ENCODE measurements around the gene SMAD2.

Gene SMAD2

DNA sequence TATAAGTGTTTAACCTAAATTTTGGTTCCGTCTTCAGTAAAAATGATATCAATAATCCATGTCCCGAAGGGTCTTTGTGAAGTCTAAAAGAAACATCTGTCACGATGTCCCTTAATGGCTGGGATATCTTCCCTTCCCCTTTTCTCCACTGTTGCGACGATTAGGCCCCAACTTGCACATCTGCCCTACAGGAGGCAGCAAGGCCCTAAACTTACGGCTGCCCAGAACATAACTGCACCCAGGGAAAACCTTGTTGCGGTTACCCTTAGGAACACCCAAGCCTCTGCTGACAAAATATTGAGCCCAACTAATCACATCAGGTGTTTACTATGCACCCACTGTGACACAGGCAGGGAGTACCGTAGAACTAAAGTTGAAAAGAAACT, 1.3 kb upstream of the SMAD2 start:
- peak; percentile 26 for DNase-seq

DNA sequence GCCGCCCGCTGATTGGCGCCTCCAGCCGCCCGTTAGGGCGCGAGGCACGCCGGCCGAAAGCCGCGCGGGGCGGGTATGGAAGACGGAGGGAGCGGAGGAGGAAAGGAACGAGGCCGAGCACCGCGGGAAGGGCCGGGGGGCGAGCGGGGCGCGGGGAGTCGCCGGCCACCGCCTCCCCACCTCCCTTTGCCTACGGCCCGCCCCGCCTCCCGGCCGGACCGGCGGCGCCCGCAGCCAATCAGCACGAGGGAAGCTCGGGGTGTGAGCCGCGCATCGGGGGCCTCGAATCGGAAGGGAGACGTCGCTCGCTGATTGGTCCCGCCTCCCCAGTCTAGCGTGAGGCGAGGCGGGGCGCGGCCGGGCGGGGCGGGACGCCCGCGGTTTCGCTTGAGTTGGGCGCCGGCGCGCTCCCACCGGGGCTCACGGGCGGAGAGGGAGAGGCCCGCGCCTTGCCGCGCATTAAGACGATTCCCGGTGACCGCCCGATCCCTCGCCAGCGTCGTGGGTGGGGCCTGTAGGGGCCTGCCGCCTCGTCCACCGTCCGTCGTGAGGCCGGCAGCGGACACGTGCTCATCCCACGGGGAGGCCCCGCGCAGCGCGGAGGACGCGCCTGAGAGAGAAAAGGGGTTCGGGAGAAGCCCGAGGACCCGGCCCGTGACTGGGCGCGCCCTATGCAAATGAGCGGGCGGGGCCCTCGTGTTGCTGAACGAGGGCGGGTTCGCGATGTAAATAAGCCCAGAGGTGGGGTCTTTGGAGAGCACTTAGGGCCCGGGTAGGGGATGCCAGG, 665 bp upstream of the SMAD2 start:
- DNase-seq: peak; percentile 93

DNA sequence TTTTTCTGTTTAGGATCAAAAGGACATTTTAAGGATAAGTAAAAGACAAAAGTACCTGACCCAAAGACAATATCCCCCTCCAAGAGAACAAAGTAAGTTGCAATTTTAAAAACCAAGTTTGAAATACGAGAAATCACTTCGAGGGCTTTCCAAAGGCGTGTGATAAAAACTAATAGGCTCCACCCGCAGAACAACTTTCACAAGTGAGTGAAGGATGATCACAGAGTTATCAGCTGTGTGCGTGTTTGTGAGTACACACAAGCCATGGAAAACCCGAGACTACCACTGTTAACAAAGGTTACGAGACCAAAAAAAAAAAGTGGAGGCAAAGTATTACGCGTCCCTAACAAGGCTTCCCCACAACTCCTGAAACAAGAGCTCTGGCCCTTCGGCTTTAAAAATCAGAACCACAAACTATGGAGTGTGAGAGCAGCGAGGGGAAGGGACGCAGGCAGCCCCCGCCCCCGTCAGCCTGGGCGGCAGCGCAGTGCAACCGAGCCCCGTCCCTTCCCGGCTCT, 719 bp downstream of the SMAD2 start:
- no peak for DNase-seq

DNA sequence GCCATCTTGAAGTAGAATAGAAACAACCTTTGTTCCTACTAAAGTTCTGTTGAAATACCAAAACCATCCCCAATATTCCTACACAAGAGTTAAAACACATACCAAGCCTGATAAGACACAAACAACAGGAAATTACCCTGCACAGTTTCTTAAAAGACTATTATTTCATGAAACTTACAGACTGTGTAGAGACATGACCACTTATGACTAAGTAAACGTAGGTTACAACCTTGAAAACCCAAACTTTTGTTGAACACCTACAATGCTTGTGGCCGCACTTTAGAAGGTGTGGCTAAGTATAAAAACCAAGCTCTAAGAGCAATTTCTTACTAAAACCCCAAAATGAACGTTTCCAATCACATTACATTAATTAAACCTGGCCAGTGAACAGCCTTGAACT, 2.0 kb downstream of the SMAD2 start:
- no peak for DNase-seq

DNA sequence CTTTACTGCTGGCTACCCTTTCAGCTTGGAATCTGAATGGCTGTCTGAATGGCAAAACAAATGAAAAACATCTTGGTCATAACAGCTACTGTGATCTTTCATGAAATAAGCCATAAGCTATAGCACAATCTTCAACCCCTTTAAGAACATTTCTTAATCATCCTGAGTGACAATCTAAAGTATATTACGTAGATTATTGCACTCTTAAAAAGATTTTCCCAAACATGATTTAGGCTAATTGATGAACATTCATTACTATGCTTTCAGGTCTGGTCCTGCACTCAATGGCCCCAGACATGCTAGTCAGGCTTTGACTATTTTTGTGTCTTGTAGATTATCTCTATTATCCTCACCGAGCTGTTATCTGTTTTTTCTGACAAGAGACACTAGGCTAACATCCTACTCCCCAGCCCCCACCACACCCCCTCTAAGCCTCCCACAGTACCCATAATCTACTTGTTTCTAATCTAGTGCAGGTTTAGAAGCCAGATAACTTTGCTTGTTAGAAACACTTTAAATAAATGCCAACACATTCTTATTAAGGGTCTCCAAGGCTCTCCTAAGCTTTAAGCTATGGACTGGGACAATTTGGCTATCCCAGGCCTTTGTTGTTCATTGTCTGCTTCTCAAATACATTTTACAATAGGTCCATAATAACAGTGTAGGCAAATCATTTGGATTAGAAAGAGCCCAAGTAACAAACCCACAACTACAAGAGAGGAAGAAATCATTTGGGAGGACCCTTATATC, 4.2 kb downstream of the SMAD2 start:
- DNase-seq: no peak

DNA sequence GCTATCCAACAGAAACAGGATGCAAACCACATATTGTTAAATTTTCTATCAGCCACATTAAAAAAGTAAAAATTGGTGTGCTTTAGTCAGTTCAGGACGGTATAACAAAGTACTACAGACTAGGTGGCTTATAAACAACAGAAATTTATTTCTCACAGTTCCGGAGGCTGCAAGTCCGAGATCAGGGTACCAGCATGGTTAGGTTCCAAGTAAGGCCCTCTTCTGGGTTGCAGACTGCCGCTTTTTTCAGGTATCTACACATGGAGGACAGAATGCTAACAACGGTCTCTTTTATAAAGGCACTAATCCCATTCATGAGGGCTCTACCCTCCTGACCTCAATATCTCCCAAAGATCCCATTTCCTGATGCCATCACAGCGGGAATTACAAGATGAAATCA, 10.5 kb downstream of the SMAD2 start:
- no peak for DNase-seq

DNA sequence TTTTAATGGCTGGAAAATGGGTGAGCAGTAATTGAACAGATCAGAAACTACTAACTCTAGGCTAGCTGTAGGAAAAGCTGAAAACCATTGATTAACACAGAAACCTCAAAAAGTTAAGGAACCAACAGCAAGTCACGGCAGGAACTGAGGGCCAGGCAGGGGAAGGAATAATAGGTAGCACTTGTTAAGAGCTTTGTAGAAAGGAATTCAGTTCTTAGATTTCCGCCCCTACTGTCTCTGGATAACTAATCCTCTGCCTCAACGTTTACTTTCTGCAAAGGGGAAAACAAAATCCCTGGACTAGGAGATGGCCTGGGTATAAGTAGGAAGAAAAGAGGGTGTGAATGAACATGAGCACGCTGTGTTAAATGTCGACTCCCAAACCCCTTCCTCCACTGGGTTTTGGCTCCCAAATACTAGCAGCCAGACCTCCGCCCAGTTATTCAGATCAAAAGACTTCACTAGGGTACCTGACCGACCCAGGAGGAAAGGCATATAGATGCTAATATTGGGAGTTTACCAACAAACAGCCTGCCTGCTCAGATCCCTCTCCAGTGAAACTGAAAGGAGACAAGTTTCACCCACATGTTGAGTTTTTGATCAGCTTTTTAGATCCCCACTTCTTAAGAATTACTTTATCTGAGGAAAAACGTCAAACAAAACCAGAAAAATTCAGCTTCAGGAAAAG, 12.4 kb downstream of the SMAD2 start:
- DNase-seq: no peak

DNA sequence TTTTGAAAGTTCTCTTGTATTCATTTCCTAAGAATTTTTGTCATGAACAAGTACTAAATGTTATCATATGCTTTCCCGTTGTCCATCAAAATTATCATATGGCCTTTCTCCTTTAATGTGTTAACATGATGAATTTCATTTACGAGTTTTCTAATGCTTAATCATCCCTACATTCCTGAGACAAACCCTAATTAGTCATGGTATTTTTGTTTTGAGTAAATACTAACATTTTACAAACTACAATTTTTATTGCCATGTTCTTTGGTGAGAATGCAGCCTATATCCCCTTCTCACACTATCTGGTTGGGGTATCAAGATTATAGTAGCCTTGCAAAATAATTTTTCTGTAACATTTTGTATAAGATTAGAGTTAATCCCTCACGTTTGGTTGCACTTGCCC, 14.5 kb downstream of the SMAD2 start:
- no peak for DNase-seq

DNA sequence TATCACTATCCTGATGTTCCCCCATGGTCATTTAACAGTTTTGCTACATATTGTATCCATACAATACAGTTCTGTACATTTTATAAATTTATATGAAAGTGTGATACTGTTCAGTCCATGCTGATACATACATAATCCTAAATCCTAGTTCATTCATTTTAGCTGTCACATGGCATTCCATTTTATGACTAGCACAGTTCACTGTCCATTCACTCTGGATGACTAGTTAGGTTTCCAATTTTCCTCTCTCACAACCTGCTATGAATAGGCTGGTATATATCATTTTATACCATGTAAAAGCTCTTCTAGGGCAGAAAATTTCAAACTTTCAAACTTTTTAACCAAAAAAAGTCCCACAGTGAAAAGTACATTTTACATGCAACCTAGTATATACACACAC, 15.2 kb downstream of the SMAD2 start:
- no peak for DNase-seq

DNA sequence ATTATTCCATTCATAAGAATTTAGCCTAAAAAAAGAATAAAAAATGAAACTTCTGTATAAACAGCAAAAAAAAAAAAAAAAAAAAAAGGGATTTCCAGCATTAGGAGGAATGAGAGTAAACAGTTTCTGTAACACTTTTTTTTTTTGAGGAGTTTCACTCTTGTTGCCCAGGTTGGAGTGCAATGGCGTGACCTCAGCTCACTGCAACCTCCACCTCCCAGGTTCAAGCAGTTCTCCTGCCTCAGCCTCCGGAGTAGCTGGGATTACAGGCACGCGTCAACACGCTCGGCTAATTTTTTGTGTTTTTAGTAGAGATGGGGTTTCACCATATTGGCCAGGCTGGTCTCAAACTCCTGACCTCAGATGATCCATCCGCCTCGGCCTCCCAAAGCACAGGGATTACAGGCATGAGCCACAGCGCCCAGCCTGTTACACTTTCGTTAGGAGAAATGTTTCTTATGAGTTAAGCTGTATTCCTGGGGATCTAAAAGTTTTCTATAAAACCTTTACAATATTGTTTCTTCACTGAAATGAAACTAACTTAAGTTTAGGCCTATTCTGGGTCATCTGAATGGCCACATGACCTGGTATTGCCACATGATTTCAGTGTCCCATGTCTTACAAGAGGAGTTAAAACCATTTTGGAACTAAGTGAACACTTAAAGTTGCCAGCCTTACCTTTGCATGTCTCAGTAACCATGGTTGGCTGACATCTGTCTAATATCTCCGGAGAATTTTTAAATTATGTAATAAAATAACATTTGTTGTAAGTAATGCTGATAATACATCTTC, 17.5 kb downstream of the SMAD2 start:
- no peak for DNase-seq

DNA sequence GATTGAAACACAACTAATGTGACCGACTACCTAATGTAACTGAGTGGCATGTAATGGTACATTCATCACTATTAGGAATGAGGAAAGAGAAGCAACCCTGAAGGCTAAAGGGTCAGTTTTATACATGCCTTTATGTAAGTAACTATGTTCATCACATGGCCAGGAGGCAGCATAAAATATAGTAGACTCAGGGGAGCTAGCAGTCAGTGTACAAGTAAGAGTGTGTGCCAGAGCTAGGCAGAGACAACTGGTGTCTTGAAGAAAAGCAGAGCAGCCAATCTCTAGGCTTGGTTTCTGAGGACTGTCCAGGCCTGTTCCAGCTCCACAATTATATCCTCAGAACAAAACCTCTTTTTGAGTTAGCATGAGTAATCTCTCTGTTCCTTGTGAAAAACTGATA, 18.1 kb downstream of the SMAD2 start:
- DNase-seq: no peak

DNA sequence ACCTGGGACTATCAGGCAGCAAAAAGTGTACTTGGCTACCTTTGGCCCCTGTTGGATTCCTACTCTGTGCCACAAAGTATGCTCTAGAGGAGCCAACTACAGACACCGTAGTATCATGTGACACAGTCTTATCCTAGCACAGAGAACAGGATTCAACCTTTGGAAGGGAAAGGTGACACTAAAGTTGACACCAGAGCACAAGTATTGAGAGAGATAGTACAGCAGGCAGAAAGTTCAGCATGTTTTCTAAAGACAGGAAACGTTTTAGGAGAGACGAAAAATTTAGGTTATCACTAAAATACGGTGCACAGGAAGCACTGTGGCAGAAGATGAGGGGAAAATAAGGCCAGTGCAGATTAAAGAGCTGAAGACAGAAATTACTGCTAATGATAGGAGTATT, 18.6 kb downstream of the SMAD2 start:
- no peak for DNase-seq

DNA sequence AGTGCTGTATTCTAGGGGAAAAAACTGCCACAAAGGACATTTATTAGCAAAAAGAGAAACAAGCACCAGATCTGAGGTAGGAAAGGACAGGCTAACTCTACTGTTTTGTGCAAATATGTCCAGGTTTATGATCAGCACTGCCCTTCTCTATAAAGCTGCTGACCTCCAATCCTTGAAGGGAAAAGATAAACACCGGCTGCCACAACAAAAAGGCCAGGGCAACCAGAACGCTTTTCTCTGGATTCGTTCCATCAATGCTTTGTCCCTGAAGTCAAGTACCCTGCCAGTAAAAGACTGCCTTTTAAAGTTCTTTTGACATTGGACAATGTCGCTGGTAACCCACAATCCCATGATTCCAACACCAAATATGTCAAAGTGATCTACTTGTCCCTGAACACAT, 21.0 kb downstream of the SMAD2 start:
- DNase-seq: no peak

DNA sequence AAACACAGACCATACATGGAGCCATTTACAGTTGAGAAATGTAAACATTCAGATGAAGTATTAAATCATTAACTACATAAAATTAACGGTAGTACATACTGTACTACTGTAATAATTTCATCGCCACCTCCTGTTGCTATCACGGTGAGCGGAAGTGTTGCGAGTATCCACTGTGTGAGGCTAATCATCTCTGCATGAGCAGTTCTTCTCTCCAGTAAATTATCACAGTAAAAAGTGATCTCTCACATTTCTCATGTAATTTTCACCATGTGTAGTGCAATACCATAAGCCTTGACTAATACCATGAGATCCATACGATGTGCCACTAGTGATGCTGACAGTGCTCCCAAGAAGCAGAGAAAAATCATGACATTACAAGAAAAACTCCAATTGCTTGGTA, 21.9 kb downstream of the SMAD2 start:
- DNase-seq: no peak

DNA sequence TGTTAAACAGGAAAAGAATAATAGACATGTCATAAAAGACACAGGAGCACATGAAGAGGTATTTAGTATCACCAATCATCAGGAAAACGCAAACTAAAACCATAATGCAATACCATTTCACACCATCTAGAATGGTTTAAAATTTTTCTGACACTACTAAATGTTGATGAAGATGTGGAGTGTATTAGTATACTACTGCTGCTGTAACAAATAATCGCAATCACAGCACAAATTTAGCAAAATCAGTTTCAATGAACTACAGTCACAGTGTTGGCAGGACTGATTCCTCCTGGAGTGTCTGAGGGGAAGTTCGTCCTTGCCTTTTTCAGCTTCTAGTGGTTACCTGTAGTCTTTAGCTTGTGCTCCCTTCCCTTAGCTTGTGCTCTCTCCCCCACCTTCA, 24.1 kb downstream of the SMAD2 start:
- DNase-seq: no peak

DNA sequence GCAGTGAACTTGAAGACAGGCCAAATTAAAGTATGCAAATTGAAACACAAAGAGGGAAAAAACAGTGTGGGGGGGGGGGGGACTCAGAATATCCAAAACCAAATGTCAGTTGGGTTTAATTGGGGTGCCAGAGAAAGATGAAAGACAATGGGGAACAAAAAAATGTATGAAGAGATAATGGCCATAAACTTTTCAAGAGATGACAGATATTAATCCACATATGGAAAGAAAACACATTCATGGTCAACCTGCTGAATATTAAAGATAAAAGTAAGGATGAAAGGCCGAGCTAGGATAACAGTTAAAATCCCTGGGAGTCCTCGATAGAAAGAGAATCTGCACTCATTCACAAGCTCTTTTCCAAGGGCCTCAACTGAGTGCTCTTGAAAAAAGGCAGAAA, 26.6 kb downstream of the SMAD2 start:
- no peak for DNase-seq

DNA sequence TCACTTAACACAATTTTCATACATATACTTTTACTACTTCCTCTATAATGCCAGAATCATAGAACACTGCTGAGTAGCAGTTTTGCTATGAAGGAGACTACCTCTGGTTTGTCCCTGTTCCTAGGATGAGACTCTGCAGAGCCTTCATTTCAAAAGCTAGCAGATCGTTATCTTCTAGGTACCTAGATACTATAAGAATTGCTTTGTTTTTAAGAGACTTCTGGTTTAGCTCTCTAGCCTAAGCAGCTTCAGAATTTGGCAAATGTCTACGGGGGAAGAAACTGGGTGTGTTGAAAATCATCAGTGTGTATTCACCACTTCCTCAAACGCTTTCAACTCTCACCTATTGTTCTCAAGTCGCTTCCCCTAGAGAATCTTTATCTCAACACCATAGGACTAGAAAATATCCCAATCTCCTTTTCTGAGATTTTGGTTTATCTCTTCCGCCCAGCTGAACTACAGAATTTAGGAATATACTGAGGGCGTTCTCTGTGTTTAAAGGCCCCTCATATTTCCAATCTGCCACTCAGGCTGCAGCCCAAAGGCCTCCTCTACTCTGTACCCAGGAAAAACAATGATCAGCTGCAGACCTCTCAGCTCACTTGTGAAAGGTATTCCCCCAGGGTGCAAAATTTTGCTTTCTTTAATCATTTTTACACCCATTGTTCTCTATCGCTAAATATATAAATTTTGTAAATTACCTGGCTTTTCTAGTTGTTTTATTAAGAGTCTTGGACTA, 28.7 kb downstream of the SMAD2 start:
- no peak for DNase-seq

DNA sequence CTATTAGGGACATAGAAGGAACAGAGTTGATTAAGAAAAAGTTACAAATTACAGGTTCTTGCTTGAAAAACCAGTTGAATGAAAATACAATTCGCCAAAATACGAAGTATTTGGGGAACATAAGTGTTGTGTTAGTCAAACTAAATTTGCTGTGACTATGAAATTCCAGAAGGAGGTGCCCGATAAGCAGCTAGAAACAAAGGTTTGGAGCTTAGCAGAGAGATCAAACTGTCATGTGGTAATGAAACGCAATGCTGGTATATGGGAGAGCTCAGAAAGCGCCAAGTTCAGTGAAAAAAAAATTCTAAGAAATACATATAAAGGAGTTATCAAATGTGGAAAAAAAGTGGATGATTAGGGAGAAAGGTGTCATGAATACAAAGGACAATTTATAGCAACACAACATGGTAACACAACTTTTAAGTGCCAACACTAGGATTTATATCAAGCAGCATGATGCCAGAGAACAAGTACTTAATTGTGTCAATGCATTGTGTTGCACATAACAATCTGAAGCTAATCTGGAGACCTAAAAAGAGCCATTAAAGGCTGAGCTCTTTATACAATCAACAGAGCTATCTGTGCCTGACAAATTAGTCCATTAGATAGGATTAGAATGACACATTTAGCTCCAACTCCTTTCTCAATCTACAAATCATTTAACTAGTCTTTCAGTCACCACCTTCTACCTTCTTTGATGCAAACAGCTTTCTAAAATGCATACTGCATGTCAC, 31.2 kb downstream of the SMAD2 start:
- DNase-seq: no peak

DNA sequence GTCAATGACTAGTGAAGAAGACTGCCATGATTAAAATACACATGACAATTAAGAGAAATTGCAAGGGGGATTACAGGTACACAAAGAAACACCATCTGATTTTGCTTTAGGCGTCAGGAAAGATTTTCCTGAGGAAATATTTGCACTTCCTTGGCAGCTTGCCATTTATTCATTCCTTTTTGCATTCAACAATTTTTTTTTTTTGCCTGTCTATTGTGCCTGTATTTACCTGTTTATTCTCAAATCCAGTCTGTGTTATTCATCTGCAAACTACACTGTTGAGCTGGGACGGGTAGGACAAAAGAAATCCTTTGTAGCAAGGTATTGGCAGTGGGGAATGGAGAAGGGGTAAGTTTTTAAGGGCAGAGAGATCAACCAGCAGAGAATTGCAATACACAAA, 31.8 kb downstream of the SMAD2 start:
- DNase-seq: no peak

DNA sequence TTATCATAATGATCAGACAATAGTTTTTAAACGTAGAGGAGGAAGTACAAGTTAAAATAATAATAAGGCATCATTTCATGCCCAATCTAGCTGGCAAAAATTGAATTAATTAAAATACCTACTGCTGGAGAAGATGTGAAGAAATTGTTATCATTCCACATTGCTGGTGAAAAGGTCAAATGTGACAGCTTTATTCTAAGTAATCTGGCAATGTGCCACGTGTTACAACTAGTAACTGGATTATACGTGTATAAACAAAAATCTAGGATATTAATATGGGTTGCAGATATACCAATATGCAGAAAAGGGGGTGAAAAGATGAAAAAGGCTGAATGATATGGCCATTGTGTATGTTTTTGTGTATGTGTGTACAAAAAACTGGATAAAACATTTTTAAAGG, 32.4 kb downstream of the SMAD2 start:
- DNase-seq: no peak

DNA sequence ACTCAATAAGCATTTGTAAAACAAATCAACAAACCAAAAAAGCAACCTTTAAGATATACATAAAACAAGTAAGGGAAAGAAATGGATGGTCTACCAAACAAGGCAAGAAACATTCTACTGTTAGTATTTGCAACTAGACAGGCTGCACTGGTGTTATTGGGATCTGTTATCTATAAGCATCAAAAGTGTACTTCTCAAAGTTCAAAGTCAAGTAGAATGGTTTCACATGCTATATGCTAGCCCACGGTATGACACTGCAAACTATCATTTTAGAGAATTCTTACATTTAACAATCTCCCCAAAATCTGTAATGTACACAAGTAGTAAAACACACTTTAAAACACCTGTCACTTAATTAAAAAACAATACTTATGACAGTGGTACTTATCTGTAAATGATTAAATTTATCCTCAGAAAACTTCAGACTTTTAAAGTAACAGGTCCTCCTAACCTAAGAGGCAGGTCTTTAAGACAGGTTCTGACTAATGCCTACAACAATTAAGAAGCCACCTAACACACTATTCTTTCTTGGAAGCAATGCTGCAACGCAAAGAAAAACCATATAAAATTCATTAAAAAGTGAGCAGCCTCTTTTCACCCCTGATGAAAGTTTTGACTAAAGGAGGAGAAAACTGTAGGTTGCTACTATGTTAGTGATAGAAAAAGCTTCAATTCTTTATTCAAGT, 34.8 kb downstream of the SMAD2 start:
- no peak for DNase-seq
